ENCODE data around the gene PTPRT.

The PTPRT gene

GRCh38 chr20:43022568-43022967, 167.1 kb downstream of the PTPRT start:
- DNase-seq: no peak

- no peak for DNase-seq
Observed at GRCh38 chr20:43022081-43022480, 167.6 kb downstream of the PTPRT start.

DNA sequence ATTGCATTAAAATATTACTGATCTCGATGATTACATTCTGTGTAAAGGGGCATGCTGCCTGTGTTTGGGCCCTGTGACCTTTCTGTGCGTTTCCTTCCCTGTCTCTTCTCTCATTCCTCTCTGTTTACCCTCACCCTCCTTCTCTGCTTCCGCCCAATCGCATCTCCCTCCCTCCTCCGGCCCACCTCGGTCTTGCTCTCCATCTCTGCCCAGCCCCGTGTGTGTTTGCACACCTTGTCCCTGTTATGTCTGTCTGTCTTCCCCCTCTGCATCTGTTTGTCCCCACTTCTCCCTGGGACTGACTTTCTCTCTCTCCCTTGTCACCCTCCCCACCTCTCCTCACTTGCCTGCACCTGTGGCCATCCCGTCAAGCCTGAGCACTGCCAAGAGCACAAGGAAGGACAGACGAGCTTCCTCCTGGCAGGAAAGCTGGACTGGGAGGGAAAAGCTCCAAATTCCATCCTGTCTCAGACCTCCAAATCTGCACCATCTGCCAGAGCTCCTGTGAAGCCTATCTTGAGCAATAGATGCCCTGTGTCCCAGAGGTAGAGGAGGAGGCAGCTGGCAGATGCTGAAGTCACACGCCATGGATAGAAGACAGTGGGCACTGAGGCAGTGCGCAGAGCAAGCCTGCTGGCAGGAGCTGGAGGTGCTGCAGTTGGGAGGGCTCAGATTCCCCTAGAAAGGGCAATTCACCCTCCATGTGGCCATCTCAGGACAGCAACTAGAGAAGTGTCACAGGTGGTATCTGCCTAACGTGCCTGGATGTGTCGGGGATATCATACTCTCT, 172.3 kb downstream of the PTPRT start:
- no peak for DNase-seq

DNA sequence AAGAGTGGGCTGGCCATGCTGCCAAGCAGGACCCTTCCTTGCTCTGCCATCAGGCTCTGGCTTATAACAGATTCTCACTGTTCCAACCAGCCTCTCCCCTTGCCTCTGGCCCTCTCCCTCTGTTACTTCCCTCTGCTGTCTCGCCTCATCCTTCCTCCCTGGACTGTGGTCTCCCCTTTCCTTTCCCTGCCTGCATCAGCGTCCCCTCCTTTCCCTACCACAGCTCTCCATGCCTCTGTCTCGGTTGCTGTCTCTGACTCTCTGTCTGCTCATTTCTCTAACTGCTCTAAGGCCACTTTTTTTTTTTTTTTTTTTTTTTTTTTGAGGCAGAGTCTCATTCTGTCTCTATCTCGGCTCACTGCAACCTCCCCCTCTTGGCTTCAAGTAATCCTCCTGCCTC, 173.4 kb downstream of the PTPRT start:
- DNase-seq: no peak

- DNase-seq: no peak
Observed at GRCh38 chr20:43015566-43015965, 174.1 kb downstream of the PTPRT start.

GRCh38 chr20:43014206-43014605, 175.5 kb downstream of the PTPRT start:
- DNase-seq: no peak

GRCh38 chr20:43011491-43011890, 178.2 kb downstream of the PTPRT start:
- no peak for DNase-seq

- DNase-seq: no peak
Observed at GRCh38 chr20:43009532-43009931, 180.2 kb downstream of the PTPRT start.

GRCh38 chr20:43007525-43007924, 182.2 kb downstream of the PTPRT start:
- no peak for DNase-seq

- no peak for DNase-seq
Observed at GRCh38 chr20:43006651-43007375, 182.9 kb downstream of the PTPRT start.

- no peak for DNase-seq
Observed at GRCh38 chr20:43003318-43003944, 186.3 kb downstream of the PTPRT start.

DNA sequence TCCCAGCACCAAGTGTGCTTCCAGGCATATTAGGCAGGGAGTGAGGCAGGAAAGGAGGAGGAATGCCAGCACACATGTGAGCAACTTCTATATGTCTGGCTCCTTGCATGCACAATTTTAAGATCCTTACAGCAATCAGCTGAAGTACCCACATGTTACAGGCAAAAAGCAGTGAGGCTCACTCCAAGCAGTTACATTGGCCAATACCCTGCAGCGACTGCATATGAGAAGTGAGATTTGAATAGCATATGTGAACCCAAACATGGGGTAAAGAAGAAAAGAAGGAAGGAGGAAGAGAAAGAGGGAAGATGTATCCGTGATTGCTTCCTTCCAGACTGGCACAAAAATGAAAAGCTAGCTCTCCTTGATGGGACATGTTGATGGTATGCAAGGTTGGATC, 193.6 kb downstream of the PTPRT start:
- no peak for DNase-seq

DNA sequence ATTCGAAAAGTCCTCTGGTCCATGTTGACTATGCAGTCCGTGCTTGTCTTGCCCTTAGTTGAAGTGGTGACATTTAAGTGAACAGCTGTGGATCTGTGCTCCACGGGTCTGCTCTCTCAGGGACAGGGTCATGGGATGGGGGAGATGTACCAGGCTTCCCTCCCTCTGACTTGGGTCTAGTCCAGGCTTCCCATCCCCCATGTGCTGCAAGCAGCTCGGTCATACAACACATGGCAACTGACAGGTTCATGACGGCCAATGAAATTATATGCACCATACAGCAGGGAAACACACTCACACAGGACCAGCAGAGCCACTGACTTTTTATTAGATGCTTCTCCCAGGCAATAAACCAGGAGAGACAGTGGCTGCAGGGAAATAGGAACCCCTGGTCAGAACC, 201.4 kb downstream of the PTPRT start:
- DNase-seq: no peak

DNA sequence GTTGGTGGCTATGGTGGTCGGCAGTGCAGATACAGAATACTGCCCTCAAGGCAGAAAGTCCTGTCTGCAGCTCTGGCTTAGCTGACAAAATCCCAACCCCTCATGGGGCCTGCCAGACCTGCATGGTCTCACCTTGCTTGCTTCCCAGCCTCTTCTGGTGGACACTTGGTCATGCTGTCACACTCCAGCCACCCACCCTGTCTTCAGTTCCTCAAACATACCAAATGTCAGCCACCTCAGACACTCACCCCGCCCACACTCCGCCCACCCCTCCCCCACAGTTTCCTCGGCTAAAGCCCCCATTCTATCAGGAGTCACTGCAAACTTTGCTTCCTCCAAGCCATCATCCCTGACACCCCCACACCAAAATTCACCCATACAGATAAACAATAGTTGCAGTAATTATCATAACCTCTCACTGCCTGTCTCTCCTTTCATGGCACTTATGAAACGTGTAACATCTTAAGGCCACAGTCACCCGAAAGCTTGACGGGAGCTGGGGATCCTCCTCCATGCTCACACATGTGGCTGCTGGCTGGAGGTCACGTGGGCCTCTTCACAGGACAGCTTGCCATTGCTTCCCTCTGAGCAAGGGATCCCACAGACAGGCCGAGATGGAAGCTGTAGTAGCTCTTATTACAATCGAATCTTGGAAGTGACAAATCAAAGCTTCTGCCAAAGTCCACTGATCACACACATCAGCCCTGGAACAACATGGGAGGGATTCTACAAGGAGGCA, 202.2 kb downstream of the PTPRT start:
- DNase-seq: no peak

DNA sequence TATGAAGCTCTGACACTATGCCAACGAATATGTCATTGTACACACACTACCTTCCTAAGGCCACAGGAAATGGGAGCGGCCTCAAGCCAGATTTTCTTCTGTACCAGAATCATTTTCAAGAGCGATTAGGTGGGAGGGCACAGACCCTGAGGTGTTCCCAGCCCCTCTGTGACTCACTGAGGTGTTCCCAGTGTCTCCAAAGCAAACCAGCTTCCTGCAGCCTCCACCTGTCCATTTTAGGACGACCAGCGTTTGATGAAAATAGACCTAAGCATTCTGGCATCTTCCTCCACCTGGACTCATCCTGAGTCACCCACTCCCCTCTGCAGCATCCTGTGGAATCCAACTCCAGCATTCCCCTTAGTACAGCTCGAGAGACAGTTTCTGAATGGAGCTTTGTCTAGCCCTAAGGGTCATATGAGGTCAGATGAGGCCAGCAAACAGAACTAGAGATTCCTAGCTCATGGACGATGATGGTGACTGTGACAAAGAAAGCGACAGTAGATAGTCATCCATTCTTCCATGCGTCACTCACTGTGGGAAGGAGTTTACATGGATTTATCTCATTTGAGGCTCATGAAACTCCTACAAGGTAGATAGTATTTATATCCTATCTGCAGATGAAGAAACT, 203.4 kb downstream of the PTPRT start:
- DNase-seq: no peak

DNA sequence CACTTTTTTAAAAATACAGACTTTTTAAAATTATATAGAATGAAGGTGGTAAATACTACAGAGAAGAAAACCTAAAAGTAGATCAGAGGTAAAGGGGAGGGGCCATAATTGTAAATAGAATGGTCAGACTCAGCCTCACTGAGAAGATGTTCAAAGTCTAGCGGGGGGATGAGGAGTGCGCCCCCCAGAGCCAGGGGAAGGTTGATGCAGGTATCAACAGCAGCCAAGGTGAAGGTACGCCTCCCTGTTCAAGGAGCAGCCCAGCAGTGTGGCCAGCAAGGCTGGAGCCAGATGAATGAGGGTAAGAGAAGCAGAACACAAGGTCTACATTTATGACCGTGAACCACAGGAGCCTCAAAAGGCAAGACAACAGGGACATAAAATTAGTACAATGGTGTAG, 204.1 kb downstream of the PTPRT start:
- DNase-seq: no peak

DNA sequence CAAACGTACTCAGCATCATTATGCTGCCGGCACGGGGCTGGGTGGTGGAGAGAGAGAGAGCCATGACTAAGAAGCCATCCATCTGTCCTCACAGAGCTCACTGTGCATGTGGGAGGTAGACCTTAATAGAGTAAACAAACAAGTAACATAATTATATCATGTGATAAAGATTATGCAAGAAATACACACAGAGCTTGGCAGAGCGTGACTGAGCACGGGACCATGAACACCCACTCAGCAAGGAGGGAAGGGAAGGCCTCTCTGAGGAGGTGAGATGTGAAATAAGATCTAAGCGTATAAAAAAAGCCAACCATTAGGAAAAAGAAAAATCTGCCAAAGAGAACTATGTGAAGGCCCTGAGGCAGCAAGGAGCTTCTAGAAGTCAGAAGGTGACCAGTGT, 207.5 kb downstream of the PTPRT start:
- no peak for DNase-seq

DNA sequence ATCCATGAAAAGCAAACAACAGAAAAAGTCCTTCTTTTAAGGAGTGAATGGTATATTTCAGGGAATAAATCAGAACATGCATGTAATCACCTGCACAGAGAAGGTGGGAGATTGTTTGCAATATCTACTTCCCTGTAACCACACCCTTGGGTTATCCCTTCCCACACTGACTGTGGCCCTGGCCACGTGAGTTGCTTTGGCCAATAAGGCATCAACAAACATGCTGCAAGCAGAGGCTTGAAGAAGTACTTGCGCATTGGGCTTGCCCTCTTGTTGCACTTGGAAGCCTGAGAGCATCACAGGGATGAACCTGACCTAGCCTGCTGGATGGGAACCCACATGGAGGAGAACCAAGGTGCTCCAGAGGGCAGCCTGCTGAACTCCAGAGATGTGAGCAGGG, 208.5 kb downstream of the PTPRT start:
- no peak for DNase-seq

DNA sequence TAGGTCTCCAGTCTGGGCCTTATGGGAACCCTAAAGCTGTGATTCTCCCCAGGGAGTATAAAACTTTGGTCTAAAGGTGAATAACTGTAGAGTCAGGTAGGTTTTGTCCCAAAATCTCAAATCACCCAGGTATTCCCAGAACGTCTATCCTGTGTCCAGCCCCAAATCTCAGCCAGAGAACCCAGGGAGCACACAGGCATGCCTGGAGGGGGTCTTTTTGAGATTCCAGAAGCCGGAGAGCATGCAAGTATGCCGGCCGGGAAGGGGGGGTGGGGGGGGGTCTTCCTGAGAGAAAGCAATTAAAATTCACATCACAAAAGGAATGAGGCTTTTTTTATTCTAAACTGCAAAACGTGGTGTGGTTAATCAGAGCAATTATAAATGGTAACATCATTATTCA, 210.0 kb downstream of the PTPRT start:
- no peak for DNase-seq

GRCh38 chr20:42978184-42978974, 211.3 kb downstream of the PTPRT start:
- no peak for DNase-seq

GRCh38 chr20:42975974-42976373, 213.7 kb downstream of the PTPRT start:
- no peak for DNase-seq

DNA sequence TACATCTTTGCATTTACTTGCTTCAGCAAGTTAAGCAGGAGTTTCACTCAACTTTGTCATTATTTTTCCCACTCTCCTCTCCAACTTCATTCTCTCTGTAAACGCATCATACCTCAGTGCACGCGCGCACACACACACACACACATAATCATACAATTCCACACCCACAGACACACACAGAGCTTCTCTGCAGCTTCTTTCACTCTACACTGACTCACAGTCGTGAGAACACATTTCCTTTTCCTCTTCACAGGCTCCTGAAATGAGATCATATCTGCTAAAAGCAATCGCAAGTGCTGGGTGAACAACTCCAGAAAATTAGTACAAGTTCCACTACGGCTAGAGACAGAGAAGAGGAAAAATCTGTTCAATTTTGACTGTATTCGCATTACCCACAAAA, 215.4 kb downstream of the PTPRT start:
- DNase-seq: no peak

All from fibroblast of skin of back (primary cell).